Keratinocyte (primary cell): ENCODE results near the gene MYOM1.

Source experiments
- CTCF ChIP-seq, 3 experiments: IDR thresholded peaks in 1 of 3; conservative IDR thresholded peaks in 1 of 3; optimal IDR thresholded peaks in 1 of 3; 2 replicates in 2 of 3; 3 replicates in 1 of 3; pipeline versions ENCODE3 to v1.5.1; 2011; ENCODE audit warnings: low read length in 3 of 3, mild to moderate bottlenecking in 3 of 3, moderate library complexity in 2 of 3, control low read depth in 1 of 3, inconsistent platforms in 1 of 3; ENCODE audit not compliant: insufficient read depth in 2 of 3; ENCODE audit errors: extremely low read depth in 1 of 3
- EZH2 ChIP-seq: IDR thresholded peaks from one replicate; pipeline ENCODE4 v1.6.1; 2012; ENCODE audit warnings: inconsistent platforms, mild to moderate bottlenecking, low read length, moderate library complexity

- TF ChIP-seq CTCF (optimal IDR thresholded peaks at IDR 0.05 in 1 of 3, IDR thresholded peaks at IDR 0.05 in 1 of 3, conservative IDR thresholded peaks at IDR 0.05 in 1 of 3; ENCODE audit: extremely low read depth in 1 of 3, insufficient read depth in 2 of 3, low read length in 3 of 3) (peak; percentile 87 to 96 (median 92)), EZH2 (no peak)
Measured at GRCh38 chr18:3129053-3129864, 90.5 kb downstream of the MYOM1 start.
